GM10266 (cell line): Measurements from ENCODE around the gene ARL6IP4.

Experiments
- DNase-seq: peaks from one replicate; pipeline ENCODE4 v3.0.0; 2012; ENCODE audit errors: extremely low spot score
- CTCF ChIP-seq: IDR thresholded peaks from 2 replicates; pipeline ENCODE4 v1.5.1; 2012; ENCODE audit warnings: mild to moderate bottlenecking, low read depth; ENCODE audit not compliant: control insufficient read depth, insufficient read depth; ENCODE audit errors: missing control alignments

ARL6IP4 gene

DNA sequence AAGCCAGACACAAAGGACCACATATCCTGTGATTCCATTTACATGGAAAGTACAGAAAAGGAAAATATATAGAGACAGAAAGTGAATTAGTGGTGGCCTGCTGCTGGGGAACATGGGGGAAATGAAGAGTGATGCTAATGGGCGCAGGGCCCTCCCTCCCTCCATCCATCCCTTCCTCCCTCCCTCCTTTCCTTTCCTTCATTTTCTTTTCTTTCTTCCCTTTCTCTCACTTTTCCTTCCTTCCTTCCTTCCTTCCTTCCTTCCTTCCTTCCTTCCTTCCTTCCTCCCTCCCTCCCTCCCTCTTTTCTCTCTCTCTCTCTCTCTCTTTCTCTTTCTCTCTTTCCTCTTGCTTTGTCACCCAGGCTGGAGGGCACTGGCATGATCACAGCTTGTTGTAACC, 37.3 kb downstream of the ARL6IP4 start:
- DNase-seq = no peak
- TF ChIP-seq CTCF = no peak

GRCh38 chr12:123019841-123020138, 39.3 kb downstream of the ARL6IP4 start:
- no peak for TF ChIP-seq CTCF
- DNase-seq = no peak

- no peak for TF ChIP-seq CTCF
- no peak for DNase-seq
Measured at GRCh38 chr12:123021688-123022604, 41.5 kb downstream of the ARL6IP4 start.

- TF ChIP-seq CTCF = no peak
- no peak for DNase-seq
Measured at GRCh38 chr12:123022846-123023245, 42.4 kb downstream of the ARL6IP4 start.

DNA sequence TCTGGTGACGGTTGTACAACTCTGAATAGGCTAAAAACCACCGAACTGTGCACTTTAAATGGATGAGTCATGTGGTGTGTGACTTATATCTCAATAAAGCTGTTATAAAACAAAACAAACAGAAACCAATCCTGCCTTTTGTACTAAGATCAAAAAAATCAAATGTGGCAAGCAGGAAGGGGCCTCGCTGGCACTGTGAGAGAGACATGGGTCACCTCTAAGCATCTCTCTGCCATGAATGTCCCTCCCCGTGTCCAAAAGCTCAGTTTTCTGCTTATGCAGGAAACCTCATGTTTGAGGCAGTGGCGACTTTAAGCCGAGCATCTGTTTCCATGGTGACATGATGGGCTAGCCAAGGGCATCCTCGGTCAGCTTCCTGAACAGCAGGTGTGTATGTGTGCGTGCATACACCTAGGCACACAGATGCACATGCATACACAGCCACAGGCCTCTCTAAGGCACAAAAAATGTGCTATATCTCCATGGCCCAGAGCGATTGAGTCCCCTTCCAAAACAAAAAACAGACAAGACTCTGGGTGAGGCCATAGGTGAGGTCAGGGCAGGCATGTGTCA, 44.4 kb downstream of the ARL6IP4 start:
- no peak for DNase-seq

GRCh38 chr12:123026094-123026853, 45.8 kb downstream of the ARL6IP4 start:
- TF ChIP-seq CTCF = no peak
- DNase-seq = no peak

More for the DNA sequence above, 44.4 kb downstream of the ARL6IP4 start:
- no peak for TF ChIP-seq CTCF

DNA sequence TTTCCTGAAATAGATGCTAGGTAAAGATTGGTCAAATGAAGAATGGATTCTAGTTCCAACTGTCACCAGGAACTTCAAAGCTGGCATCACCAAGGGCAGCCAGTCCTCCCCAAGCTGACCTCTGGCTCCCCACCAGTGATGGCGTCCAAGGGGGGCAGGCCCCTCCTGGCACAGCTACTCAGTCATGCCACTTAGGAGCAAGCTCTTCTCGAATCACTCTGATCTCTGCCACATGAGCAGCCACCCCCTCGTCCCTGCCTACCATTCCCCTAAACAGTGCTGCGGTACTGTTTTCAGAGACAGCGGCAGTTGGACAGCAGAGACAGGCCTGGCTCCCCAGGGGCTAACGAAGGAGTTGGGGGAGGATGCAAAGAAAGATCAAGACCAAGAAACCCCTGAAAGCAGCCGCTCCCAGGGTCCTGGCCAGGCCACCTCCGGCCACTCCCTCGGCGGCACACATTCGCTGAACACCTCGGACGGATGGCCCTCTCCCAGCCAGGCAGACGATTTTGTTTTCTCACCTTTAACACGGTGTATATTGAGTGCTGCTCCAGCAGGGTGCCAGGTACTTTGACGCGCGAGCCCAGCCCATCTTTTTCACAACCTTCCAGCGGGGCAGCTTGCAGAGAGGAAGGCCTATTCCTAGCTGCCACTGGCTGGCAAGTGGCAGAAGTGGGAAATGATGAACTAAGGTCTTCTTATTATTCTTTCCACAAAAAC, 47.4 kb downstream of the ARL6IP4 start:
- no peak for TF ChIP-seq CTCF
- no peak for DNase-seq
